Measurements from ENCODE around the gene KIAA0040. TPM values are rescaled to one million over a fixed set of nuclear protein-coding genes. Genes with fewer than 3 reads are reported as not detected.

The KIAA0040 gene
- total and polyA plus RNA-seq, 4 donors: 4.6 to 12.0 (median 5.7) TPM

GRCh38 chr1:175203570-175204068, 11.0 kb upstream of the KIAA0040 start:
- H3K4me1 ChIP-seq (ENCODE audit: control insufficient read depth in 4 of 4, insufficient read depth in 4 of 4, low read length in 3 of 4): peaks cover 0 to 7% (median 4%) of the 10 kb centered on the region in 4 donors
- DNase-seq (ENCODE audit: low spot score): no peak
- TF ChIP-seq SP1 (IDR thresholded peaks at IDR 0.05): no peak

GRCh38 chr1:175200678-175201521, 8.3 kb upstream of the KIAA0040 start:
- TF ChIP-seq JUND (IDR thresholded peaks at IDR 0.05): no peak
- TF ChIP-seq, protein P1, sequence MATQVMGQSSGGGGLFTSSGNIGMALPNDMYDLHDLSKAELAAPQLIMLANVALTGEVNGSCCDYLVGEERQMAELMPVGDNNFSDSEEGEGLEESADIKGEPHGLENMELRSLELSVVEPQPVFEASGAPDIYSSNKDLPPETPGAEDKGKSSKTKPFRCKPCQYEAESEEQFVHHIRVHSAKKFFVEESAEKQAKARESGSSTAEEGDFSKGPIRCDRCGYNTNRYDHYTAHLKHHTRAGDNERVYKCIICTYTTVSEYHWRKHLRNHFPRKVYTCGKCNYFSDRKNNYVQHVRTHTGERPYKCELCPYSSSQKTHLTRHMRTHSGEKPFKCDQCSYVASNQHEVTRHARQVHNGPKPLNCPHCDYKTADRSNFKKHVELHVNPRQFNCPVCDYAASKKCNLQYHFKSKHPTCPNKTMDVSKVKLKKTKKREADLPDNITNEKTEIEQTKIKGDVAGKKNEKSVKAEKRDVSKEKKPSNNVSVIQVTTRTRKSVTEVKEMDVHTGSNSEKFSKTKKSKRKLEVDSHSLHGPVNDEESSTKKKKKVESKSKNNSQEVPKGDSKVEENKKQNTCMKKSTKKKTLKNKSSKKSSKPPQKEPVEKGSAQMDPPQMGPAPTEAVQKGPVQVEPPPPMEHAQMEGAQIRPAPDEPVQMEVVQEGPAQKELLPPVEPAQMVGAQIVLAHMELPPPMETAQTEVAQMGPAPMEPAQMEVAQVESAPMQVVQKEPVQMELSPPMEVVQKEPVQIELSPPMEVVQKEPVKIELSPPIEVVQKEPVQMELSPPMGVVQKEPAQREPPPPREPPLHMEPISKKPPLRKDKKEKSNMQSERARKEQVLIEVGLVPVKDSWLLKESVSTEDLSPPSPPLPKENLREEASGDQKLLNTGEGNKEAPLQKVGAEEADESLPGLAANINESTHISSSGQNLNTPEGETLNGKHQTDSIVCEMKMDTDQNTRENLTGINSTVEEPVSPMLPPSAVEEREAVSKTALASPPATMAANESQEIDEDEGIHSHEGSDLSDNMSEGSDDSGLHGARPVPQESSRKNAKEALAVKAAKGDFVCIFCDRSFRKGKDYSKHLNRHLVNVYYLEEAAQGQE (IDR thresholded peaks at IDR 0.05): peak; percentile 38
- TF ChIP-seq EGR1 (IDR thresholded peaks at IDR 0.05; ENCODE audit: low read depth in 2 of 2): no peak
- no peak for TF ChIP-seq FOXA1 (IDR thresholded peaks at IDR 0.05)
- TF ChIP-seq HNF4A (conservative IDR thresholded peaks at IDR 0.05): no peak
- TF ChIP-seq HNF4G (IDR thresholded peaks at IDR 0.05): no peak
- no peak for TF ChIP-seq YY1 (IDR thresholded peaks at IDR 0.05)
- TF ChIP-seq SP1 (IDR thresholded peaks at IDR 0.05): peak; percentile 48
- TF ChIP-seq GABPA (IDR thresholded peaks at IDR 0.05 in 1 of 2, conservative IDR thresholded peaks at IDR 0.05 in 1 of 2): no peak
- no peak for TF ChIP-seq FOXA2 (IDR thresholded peaks at IDR 0.05)
- no peak for TF ChIP-seq RAD21 (IDR thresholded peaks at IDR 0.05)
- peak; percentile 11 to 24 for TF ChIP-seq RXRA (IDR thresholded peaks at IDR 0.05)
- no peak for TF ChIP-seq ATF3 (IDR thresholded peaks at IDR 0.05)
- TF ChIP-seq TAF1 (conservative IDR thresholded peaks at IDR 0.05): no peak
- TF ChIP-seq ZBTB33 (IDR thresholded peaks at IDR 0.05): no peak
- peak; percentile 11 for TF ChIP-seq NR2F2 (IDR thresholded peaks at IDR 0.05)
- no peak for TF ChIP-seq MAX (IDR thresholded peaks at IDR 0.05)
- TF ChIP-seq, protein P2, sequence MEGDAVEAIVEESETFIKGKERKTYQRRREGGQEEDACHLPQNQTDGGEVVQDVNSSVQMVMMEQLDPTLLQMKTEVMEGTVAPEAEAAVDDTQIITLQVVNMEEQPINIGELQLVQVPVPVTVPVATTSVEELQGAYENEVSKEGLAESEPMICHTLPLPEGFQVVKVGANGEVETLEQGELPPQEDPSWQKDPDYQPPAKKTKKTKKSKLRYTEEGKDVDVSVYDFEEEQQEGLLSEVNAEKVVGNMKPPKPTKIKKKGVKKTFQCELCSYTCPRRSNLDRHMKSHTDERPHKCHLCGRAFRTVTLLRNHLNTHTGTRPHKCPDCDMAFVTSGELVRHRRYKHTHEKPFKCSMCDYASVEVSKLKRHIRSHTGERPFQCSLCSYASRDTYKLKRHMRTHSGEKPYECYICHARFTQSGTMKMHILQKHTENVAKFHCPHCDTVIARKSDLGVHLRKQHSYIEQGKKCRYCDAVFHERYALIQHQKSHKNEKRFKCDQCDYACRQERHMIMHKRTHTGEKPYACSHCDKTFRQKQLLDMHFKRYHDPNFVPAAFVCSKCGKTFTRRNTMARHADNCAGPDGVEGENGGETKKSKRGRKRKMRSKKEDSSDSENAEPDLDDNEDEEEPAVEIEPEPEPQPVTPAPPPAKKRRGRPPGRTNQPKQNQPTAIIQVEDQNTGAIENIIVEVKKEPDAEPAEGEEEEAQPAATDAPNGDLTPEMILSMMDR (IDR thresholded peaks at IDR 0.05; ENCODE audit: low read depth, low read length, missing input control): no peak
- H3K36me3 ChIP-seq (ENCODE audit: control insufficient read depth in 4 of 4, insufficient read depth in 3 of 4, low read depth in 1 of 4, low read length in 3 of 4): no peaks in the 10 kb centered on the region
- no peak for DNase-seq (ENCODE audit: low spot score)
- peaks cover 0 to 4% (median 0%) of the 10 kb centered on the region in 4 donors for H3K4me1 ChIP-seq (ENCODE audit: control insufficient read depth in 4 of 4, insufficient read depth in 4 of 4, low read length in 3 of 4)
- H3K4me3 ChIP-seq (ENCODE audit: low read depth in 1 of 3, low read length in 3 of 3): no peak overlapping the region
- H3K9ac ChIP-seq (ENCODE audit: low read depth in 1 of 2, low read length in 2 of 2): no peak overlapping the region
- 59% methylated on average over 7 of the region's 7 CpGs for WGBS
- H3K9me3 ChIP-seq (ENCODE audit: control insufficient read depth in 4 of 4, low read length in 3 of 4): no peaks in the 10 kb centered on the region
- no peaks in the 10 kb centered on the region for H3K27me3 ChIP-seq (ENCODE audit: control insufficient read depth in 4 of 4, insufficient read depth in 4 of 4, low read length in 3 of 4)
- peak overlapping the region; percentile 42 to 44 for H3K27ac ChIP-seq (ENCODE audit: low read depth in 1 of 2, low read length in 2 of 2)

More at GRCh38 chr1:175203570-175204068, 11.0 kb upstream of the KIAA0040 start:
- no peak overlapping the region for H3K9ac ChIP-seq (ENCODE audit: low read depth in 1 of 2, low read length in 2 of 2)
- WGBS: 93% methylated on average over 5 of the region's 5 CpGs
- no peak overlapping the region for H3K4me3 ChIP-seq (ENCODE audit: low read depth in 1 of 3, low read length in 3 of 3)
- H3K27me3 ChIP-seq (ENCODE audit: control insufficient read depth in 4 of 4, insufficient read depth in 4 of 4, low read length in 3 of 4): no peaks in the 10 kb centered on the region
- no peaks in the 10 kb centered on the region for H3K36me3 ChIP-seq (ENCODE audit: control insufficient read depth in 4 of 4, insufficient read depth in 3 of 4, low read depth in 1 of 4, low read length in 3 of 4)
- H3K9me3 ChIP-seq (ENCODE audit: control insufficient read depth in 4 of 4, low read length in 3 of 4): no peaks in the 10 kb centered on the region
- H3K27ac ChIP-seq (ENCODE audit: low read depth in 1 of 2, low read length in 2 of 2): no peak overlapping the region
